Measurements from ENCODE around the gene HUWE1. TPM values are rescaled to one million over a fixed set of nuclear protein-coding genes. Genes with fewer than 3 reads are reported as not detected.
"Not testable (repeated sequence)": the region's sequence is repeated elsewhere in the genome, so short reads cannot be mapped to it uniquely, and the experiment has no call there.

The HUWE1 gene
- total RNA-seq, 1 donor from 2014 or later = 193 TPM

DNA sequence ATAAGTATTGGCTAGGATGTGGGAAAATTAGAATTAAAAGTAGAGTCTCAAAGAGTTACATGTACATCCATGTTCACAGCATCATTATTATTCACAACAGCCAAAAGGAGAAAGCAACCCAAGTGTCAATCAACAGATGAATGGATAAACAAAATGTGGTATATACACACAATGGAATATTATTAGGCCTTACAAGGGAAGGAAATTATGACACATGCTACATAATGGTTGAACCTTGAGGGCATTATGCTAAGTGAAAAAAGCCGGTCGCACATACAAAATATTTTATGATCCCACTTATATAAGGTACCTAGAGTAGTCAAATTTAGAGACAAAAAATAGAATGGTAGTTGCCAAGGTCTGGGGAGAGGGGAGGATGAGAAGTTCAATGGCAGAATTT, 80.1 kb downstream of the HUWE1 start:
- no peak for DNase-seq (ENCODE audit: low spot score)

DNA sequence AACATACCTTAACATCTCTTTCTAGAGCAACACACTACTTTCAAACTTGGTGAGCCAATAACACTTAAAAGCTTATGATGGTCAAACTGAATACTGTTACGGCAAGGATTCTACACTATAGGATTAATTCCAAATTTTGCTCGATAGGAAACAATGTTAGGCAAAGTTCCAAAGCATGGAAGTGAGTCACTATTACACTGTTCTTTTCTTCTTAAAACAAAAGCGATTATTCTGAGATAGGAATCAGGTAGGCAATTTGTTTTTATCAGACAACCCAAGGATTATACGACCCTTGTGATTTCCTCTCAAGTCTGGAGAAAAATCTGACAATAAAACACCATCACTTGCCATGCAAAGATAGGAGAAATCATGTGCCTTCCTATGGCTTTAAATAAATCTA, 81.5 kb downstream of the HUWE1 start:
- DNase-seq (ENCODE audit: low spot score) = no peak

DNA sequence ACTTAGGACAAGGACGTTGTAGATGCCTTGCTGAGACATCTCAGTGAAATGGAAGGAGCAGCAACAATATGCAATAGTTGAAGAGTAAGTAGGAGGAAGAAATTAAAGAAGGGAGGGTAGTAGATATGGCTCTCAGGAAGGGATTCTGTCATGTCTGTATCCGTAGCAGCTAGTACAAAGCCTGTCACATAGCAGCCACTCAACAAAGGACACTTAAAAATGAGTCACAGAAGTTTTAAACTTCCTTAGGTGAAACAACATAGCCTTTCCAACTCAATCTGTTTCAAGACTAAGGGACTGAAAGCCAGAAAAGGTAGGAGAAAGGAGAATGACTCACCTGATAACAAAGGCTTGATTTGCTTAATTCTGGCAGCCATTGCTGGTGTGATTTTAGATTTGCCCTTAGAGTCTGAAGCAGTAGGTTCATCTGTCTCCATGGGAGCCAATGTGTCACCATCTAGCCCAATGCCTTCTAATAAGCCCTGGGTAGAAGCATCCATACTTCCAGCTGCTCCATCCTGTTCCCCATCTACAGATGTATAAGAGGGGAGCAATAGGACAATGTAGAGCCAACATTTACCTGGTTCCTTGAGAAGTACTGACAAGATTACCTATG, 86.6 kb downstream of the HUWE1 start:
- DNase-seq (ENCODE audit: low spot score) = no peak

DNA sequence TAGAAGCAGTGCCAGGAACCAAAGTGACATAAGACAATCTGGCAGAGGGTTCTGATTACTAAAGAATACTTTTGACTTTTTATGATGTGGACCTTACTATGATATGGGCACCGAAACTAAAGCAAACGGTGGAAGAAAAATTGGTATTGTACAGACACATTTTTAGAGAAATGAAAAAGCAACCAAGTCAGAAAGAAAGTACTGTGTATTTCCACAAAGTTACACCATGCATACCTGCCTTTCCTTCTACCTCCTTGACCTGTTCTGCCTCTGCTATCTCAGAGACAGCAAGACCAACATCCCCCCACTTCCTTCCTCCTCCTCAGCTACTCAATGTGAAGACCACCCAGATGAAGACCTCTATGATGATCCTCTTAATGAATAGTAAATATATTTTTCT, 88.3 kb downstream of the HUWE1 start:
- no peak for DNase-seq (ENCODE audit: low spot score)

DNA sequence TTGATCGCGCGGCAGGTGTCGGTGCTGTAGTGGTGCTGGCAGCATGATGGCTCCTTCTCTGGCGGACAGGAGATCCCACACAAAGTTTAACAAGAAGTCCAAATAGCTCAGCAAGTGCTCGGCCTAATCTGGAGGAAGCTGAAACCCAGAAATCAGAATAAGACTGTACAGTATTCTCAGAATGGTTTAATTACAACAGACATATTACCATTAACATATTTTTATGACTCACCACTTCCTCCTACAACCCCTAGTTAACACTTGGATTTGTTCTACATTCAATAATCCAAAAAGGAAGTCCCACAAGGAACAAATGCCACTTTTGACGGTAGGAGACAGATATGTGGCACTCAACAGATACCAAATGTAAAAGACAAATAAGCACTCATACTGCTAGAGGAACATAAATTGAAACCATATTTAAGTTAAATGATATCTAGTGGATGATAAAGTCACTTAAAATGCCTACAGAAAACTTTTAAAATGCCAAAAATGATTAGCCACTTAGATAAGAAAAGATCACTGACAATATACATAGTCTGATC, 91.2 kb downstream of the HUWE1 start:
- no peak for DNase-seq (ENCODE audit: low spot score)

DNA sequence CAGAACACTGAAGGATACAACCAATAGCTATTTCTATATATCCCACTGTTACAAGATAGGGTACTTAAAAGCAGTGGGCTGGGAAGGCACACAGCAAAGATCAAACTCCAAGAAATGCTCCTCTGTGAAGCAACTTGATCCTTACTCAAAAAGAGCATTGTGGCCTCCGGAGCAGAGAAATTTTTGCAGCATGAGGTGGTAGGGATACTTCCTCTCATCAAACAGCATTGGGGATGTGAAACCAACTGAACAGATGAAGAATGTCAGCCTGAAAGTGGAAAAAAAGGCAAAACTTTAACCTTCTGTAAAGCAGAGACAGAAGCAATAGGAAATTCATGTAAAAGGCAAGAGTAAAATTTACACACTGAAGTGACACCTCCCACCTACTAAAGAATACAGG, 92.2 kb downstream of the HUWE1 start:
- DNase-seq (ENCODE audit: low spot score) = no peak

DNA sequence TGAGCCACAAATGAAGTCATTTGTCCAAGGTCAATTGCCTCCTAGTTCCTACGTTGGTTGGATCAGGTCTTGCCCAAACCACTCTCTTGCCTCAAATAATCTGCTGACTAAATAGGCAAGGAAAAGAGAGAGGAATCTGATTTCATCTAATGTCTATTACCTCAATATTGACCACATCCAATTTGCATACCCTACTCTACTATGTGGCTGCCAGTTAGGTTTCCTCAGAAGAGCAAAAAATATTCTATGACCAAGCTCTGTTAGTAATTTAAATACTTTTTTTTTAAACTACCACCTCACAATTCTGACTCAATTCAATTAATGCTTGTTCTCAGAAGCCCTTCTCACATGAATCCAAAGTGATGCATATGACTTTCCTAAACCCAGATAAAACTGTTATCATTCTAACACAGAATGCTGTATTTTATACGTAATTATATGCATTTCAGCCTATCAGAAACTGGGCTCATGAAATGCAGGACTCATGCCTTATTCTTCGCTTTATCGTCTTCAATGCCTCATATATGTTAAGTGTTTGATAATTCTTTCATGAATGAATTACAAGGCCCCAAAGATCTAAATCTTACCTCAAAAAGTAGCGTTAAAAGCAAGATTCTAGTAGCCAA, 98.6 kb downstream of the HUWE1 start:
- DNase-seq (ENCODE audit: low spot score) = no peak

DNA sequence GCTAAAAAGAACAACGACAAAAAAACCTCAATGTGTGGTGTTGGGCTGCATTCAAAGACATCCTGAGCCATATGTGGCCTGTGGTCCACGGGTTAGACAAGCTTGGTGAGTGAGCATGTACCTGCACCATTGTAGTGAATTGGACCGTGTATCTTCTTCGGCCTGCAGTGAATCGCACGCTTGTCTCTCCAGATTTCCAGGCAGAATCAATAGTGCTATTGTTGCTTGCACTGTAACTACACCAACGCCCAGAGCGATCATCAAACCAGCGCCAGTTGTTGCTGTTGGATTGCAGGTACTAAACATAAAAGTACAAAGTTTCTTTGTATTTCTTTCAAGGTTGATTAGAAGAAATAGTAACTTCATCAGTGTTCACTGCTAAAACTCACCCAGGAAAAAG, 101.6 kb downstream of the HUWE1 start:
- no peak for DNase-seq (ENCODE audit: low spot score)

DNA sequence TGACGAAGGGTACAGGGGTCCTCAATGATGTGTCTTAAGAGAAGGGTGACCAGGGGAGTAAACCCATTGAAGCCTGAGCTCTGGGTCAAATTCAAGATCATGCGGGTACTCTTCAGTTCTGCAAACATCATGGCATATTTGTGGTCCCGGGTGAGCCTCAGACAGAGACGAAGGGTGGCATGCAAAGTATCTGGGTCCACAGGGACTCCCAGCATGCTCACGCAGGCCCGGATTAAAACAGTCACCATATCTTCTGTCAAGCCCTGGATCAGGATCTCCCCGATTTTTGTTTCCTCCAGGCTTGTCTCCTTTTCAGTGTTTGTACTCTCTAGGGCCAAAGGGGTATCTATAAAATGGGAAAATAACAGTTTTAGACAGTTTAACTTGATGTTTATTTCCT, 102.9 kb downstream of the HUWE1 start:
- DNase-seq (ENCODE audit: low spot score) = no peak

DNA sequence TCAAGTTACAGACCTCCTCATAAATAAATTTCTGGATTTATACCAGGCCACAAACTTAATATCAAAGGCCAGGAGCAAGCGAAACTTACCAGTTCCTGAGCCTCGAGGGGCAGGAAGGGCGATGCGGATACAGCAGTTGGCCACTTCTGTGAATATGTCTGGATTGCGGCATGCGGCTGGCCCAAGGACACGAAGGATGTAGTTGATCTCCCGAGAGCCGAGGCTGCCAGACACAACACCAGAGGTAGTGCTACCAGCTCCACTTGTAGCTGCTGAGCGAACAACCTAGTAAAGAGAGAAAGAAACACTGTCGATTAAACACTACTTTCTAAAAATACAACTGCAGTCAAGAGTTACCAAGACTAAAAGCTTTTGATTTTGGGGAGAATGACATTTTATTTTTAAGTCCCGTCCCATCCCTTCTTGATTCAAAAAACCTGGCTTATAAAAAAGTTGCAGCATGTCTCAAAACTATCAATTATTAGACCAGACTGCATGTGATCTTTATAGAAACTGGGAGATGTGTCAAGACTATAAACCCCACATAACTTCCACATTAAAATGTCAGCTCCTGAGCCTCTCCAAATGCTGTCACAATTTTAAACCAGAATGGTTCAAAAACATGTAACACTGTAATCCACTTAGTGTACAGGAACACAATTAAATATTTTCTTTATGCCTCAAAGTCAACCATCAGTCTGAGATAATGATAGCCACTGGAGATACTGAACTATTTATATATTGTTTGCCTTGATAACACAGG, 105.6 kb downstream of the HUWE1 start:
- no peak for DNase-seq (ENCODE audit: low spot score)

DNA sequence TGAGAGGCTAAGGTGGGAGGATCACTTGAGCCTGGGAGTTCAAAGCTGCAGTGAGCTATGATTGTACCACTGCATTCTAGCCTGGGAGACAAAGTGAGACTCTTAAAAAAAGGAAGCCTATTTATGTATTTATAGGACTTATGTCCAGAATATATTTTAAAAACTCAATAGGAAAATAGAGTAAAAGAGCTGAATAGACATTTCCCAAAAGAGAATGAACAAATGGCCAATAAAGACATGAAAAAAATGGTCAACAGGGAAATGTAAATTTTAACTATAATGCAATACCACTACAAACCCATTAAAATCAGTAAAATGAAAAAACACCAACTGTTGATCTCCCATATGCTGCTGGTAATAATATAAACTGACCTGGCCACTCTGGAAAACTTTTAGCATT, 115.0 kb downstream of the HUWE1 start:
- no peak for DNase-seq (ENCODE audit: low spot score)

DNA sequence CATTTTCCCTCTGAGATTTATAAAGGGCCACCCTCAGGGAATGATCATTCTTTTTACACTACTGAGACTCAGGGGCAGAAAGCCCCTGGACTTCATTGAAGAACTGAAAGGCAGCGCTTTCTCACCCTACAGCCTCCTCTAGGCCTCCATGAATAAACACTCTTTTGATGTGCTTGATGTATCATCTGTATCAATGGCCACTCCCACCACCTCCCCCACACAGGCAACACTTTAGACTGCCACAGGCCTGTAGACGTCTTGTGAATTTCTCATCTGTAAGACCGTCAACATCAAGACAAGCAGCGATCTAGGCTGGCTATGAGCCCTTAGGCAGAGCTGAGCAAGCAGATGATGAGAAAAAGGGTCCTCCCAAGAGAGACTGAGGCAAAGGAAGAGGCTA, 123.2 kb downstream of the HUWE1 start:
- DNase-seq (ENCODE audit: low spot score) = no peak

DNA sequence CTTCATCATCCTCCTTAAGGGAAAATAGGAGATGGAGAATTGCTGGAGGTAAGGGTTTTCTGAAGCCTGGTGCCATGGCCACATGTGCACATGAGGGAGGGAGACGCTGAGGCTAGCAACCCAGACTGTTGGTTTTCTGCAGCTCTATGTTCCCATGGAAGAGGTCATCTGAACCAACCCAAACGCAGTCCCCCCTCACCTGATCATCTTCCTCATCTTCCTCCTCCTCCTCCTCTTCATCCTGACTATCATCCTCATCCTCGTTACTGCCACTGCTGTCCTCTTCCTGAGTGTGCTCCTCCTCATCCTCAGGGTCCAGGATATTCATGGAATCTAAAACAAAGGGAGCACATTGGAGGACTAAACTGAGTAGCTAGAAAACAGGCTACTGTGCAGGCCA, 124.6 kb downstream of the HUWE1 start:
- DNase-seq (ENCODE audit: low spot score) = no peak

DNA sequence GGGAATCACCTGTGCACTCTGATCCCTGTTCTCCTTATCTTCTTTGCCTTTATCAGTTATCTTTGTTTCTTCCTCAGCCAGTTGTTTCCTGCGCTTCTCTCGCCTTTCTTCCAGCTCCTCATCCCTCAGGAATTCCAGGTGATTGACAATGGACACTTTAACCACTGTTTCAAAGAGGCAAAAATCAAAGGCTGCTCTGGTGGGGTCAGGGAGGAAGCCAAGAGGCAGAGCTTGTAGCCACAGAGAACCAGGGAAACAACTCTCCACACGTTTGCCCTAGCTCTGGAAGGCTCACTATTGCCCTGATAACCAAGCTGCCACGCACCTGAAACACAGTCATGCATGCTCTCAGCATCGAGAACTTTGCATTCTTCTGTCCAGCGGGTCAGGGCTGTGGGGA, 127.9 kb downstream of the HUWE1 start:
- DNase-seq (ENCODE audit: low spot score) = no peak

DNA sequence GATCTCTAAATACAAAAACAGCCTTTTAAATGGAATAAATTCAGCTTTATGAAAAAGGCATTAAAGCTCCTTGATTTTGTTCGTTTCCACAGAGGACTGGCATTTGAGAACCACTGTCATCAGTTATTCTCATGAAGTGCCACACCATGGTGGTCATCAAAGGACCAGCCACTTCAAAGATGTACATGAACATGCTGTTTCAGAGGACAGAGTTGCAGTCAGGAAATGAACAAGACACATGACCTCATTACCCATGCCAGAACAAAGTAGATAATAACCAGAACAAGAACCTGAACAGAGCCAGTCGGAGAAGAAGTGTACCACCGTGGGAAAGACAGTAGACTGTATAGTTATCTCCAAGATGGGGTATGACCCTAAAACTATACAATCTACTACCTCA, 129.7 kb downstream of the HUWE1 start:
- DNase-seq (ENCODE audit: low spot score) = no peak

DNA sequence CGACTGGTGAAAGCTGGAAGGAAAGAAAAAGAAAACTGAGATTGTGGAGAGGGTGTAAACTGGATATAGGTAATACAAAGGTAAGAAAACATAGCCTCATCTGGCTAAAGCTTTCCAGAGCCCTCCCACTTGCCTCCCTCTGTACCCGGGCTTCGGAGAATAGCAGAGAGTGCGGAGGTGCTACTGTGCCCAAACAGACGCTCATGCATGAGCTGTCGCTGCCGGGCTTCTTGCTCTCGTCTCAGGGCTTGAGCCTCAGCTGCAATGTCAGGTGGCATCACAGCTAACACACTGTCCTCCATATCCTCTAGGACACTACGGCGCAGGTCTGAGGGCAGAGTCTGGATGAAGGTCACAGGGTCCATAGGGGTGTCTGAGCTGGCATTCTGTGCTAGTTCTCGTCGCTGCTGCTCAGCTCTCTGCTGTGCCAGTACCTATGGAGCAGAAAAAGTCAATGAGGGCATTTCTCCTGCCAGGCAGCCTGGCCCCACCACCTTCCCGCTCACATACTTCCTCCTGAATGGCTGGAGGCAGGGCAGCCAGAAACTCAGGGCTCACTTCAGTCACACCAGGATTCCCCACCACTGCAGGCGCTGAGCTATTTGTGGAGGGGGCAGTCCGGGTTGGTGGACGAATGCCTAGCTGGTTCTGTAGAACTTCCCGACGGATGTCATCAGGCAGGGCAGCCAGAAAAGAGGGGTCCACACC, 135.6 kb downstream of the HUWE1 start:
- DNase-seq (ENCODE audit: low spot score) = no peak

DNA sequence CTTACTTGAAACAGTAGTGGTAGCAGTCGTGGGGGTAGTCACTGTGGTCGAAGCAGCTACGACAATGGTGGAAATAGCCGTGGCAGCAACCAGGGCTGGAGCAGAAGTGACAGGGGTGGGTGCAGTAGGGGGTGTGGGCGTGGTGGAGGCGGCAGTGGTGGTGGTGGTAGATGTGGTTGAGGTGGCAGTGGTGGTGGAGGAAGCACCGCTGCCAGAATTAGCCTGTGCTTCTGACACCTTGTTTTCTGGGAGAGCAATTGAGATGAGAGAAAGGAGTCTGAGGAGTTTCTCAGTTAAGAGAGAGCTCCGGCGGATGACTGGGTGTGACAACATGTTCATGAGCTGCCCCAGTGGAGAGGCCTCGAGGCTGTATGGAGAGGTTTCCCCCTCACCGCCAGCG, 138.9 kb downstream of the HUWE1 start:
- no peak for DNase-seq (ENCODE audit: low spot score)

DNA sequence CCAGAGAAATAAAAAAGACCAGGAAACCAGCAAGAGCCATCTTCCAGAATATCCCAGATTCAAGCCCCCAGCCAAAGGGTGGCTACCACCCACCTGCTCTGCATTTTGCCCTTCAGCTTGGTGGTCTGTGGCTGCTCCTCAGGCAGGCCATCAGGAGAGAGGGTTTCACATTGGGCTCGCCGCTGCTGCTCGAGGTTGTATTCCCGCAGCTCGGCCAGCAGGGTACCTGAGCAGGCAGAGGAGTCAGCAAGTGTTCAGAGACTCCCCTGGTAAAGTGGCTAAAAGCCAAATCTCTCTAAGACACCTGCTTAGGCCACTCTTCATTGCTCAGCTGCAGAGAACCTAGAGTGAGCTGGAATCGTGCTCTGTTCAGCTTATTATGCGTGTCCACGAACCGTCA, 141.6 kb downstream of the HUWE1 start:
- no peak for DNase-seq (ENCODE audit: low spot score)

DNA sequence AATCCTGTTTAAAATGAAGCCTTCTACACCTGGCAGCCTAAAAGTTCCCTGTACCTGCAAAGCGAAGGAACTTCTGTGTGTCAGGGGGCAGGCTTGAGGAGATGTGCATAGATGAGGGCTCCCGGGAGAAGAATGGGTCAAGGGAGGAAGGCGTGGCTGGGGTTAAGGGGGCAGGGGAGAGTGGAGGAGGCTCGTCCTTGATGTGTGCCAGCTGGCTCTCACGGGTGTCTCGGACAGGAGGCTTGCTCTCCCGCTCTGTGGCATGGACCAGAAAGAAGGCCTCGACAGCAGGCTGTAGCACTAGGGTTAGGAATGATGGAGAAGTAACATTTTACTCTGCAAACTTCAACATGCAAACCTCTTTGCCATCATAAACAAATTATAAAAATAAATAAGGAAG, 147.7 kb downstream of the HUWE1 start:
- DNase-seq (ENCODE audit: low spot score) = no peak

DNA sequence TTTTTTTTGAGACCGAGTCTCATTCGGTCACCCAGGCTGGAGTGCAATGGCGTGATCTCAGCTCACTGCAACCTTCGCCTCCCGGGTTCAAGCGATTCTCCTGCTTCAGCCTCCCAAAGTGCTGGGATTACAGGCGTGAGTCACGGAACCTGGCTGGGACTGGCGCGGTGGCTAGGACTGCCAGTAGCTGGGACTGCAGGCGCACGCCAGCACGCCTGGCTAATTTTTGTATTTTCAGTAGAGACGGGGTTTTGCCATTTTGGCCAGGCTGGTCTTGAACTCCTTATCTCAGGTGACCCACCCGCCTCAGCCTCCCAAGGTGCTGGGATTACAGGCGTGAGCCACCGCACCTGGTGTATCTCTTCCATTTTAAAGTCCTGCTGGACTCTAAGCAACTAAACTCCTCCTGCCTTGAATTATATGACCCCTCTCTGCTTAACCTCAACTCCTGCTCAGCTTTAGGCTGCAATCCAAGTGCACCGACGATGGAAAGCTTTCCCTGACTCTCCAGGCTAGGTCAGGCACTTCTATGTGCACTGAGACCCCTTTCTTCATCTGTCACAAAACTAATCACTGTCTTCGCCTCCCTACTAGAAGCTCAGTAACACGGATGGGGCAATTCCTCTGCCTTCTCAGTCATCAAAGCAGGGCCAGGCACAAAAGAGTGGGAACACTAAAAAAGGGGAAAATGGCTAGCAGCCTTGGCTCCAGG, 155.1 kb downstream of the HUWE1 start:
- DNase-seq (ENCODE audit: low spot score) = not testable (repeated sequence)

DNA sequence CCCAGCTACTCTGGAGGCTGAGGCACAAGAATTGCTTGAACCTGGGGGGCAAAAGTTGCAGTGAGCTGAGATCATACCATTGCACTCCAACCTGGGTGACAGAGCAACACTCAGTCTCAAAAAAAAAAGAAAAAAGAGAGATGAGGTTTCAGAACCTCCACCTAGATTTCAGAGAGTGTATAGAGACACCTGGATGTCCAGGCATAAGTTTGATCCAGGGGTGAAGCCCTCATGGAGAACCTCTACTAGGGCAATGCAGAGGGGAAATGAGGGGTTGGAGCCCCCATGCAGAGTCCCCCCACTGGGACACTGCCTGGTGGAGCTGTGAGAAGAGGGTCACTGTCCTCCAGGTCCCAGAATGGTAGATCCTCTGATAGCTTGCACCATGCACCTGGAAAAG, 159.5 kb downstream of the HUWE1 start:
- DNase-seq (ENCODE audit: low spot score) = no peak

DNA sequence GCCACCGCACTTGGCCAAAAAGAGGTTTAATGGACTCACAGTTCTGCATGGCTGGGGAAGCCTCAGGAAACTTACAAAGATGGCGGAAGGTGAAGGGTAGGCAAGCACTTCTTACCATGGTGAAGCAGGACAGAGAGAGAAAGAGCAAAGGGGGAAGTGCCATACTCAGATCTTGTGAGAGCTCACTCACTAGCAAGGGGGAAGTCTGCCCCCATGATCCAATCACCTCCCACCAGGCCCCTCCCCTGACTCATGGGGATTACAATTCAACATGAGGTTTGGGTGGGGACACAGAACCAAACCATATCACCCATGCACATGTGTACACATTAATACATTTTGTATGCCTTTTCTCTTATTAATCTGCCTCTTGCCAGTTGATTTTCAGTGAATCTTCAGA, 175.2 kb downstream of the HUWE1 start:
- DNase-seq (ENCODE audit: low spot score) = no peak

Data from mucosa of gallbladder (tissue), 1 donor.